Ovary (tissue), 3 donors: ENCODE measurements around the gene ALCAM.

ENCODE experiments used
- EP300 ChIP-seq: sonication (generic); formaldehyde crosslinking; IDR thresholded peaks from one replicate; pipeline ENCODE4 v1.6.1; 2017; ENCODE audit warnings: antibody characterized with exemption
- POLR2A ChIP-seq: fragments of 450-650 bp; IDR thresholded peaks from one replicate; pipeline ENCODE4 v1.6.1; 2017; ENCODE audit warnings: antibody characterized with exemption, mild to moderate bottlenecking, moderate library complexity
- TF ChIP-seq, protein P1 (sequence below), 3 donors: fragments of 450-650 bp in 2 of 3; fragments of 200-600 bp in 1 of 3; IDR thresholded peaks; one replicate each; pipeline versions ENCODE4 v1.5.1 to v1.8.0; 2016 to 2022; ENCODE audit warnings: antibody characterized with exemption in 3 of 3, mild to moderate bottlenecking in 1 of 3
- donor health status: DM: no; HTN: no; CAD: no.

DNA sequence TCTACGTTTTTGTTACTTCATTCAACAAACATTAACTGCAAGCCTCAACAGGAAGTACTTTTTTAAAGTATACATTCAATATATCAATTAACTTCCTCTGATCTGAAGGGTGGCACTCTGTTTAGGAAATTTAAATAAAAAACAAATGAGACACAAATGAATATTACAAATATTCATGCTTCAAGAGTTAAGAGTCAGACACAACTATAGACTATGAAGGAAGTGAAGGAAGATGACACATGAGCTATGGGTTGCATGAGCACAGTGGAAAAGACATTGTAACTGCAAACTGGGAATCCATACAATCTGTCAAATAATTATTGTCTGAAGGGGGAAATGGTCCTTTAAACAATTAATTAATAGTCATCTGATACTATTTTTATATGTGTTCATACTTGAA lies 26.8 kb upstream of the ALCAM start:
- TF ChIP-seq, protein P1, sequence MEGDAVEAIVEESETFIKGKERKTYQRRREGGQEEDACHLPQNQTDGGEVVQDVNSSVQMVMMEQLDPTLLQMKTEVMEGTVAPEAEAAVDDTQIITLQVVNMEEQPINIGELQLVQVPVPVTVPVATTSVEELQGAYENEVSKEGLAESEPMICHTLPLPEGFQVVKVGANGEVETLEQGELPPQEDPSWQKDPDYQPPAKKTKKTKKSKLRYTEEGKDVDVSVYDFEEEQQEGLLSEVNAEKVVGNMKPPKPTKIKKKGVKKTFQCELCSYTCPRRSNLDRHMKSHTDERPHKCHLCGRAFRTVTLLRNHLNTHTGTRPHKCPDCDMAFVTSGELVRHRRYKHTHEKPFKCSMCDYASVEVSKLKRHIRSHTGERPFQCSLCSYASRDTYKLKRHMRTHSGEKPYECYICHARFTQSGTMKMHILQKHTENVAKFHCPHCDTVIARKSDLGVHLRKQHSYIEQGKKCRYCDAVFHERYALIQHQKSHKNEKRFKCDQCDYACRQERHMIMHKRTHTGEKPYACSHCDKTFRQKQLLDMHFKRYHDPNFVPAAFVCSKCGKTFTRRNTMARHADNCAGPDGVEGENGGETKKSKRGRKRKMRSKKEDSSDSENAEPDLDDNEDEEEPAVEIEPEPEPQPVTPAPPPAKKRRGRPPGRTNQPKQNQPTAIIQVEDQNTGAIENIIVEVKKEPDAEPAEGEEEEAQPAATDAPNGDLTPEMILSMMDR (IDR thresholded peaks at IDR 0.05) = no peak
- TF ChIP-seq POLR2A = no peak
- no peak for TF ChIP-seq EP300
